HG02884 (cell line): ENCODE data around the gene APOL4.
"Not testable (repeated sequence)": the region's sequence is repeated elsewhere in the genome, so short reads cannot be mapped to it uniquely, and the experiment has no call there.

Experiments
- ATAC-seq: cut with Tn5 transposase; IDR thresholded peaks from one replicate; pipeline ENCODE4 v1.9.1; 2021; ENCODE audit warnings: mild to moderate bottlenecking, moderate library complexity; ENCODE audit not compliant: unreplicated experiment

Gene APOL4

GRCh38 chr22:36232715-36233401, 31.2 kb upstream of the APOL4 start:
- no peak for ATAC-seq

- ATAC-seq, result not testable (repeated sequence)
Measured at GRCh38 chr22:36231051-36231450, 29.4 kb upstream of the APOL4 start.

GRCh38 chr22:36229649-36230048, 28.0 kb upstream of the APOL4 start:
- not testable (repeated sequence) for ATAC-seq

DNA sequence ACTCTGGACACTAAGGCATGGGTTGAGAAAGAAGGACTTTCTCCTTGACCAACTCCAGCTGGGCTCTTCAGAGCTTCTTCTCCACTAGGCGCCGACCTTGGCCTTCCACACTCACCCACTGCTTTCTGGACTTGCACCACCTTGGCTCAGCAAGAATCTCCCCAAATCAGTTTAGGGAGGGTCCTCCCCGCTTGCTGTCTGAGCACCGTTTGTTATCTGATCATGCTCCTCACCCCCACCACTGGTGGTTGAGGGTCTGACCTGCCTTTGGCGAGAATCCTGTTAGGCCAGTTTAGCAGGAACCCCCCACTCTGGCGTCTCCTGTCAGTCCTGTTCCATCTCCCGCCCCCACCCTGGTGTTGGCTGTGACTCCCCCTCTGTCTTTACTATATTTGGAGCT, 27.3 kb upstream of the APOL4 start:
- ATAC-seq, result no peak

- not testable (repeated sequence) for ATAC-seq
Measured at GRCh38 chr22:36228369-36228768, 26.8 kb upstream of the APOL4 start.

- no peak for ATAC-seq
Measured at GRCh38 chr22:36227806-36228205, 26.2 kb upstream of the APOL4 start.

GRCh38 chr22:36227396-36227795, 25.8 kb upstream of the APOL4 start:
- no peak for ATAC-seq

GRCh38 chr22:36226189-36226588, 24.6 kb upstream of the APOL4 start:
- ATAC-seq, result no peak

DNA sequence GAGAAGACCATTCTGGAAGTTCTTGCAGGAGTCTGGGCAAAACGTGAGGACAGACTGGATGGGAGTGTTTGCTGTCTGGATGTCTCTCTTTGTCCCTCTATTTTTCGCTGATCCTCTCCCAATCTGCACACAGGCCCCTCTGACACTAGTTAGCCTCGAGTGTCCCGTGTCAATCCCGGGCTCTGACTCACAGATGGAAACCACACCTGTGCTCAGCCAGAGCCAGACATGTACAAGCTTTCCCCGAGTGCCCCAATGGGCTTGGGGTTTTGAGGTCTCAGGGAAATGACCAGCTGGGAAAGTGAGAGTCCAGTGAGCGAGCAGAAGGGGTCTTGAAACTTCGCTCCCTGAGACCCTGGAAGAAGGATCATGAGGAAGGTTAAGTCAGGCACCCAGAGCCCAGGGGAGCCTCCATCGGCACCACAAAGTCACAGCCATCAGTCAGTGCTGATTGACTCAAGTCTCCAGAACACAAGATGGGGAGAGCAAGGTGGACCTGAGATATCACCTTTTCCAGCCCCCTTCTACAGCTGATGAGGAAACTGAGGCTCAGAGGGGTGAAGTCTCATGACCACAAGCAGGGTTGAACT, 23.8 kb upstream of the APOL4 start:
- ATAC-seq, result no peak

DNA sequence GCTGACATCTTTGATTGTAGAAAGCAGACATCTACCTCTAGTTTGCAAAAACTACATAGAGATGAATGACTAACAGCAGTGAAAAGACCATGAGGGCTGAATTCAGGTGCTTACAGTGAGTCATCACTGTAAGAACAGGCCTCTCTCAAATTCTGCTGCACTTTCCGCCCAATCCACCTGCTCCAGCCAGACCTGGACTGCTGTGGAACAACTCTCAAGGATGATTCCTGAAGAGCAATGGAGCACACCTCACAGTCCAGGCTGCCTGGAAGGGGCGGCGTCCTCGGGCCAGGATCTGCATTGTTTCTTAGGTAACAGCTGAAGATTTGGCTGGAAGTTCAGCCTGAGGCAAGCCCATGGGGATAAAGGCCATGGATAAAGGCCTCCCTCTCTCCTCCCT, 22.6 kb upstream of the APOL4 start:
- no peak for ATAC-seq

GRCh38 chr22:36223504-36223903, 21.9 kb upstream of the APOL4 start:
- ATAC-seq, result no peak

GRCh38 chr22:36222887-36223450, 21.4 kb upstream of the APOL4 start:
- ATAC-seq, result no peak

DNA sequence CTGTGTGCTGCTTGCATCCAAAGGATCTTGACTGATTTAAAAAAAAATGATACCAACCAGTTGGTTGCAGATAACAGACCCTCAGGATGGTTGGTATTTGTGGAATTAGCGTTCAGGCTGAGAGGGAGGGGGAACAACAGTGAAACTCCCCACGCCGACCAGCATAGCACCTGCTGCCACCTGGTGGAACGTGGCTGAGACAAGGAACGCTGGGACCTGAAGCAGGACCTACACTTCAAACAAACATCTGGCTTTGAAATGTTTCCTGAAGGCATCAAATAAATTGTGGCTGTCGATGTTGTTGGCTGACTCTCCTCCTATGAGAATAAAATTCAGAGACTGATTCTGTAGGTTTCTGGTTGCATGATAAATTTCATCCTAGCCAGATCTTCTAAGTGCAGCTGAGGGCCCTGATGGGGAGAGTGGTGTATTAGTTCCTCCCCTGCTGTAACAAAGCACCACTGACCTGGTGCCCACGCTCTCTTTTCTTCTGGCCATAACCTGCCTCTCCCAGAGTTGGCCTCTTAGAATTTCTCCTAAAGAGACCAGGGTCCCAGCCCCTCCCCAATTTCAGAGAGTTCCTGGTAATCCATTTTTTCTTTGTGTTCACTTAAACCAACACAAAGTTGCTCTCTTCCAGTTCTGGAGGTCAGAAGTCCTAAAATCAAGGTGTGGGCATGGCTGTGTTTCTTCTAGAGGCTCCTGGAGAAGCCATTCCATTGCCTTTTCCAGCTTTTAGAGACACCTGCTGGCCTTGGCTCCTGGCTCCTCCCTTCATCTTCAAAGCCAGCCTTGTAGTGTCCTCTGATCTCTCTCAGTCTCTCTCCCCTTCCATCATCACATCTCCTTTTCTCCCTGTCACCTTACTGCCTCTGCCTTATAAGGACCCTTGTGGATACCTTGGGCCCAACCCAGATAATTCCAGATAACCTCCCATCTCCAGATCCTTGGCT, 20.5 kb upstream of the APOL4 start:
- no peak for ATAC-seq

DNA sequence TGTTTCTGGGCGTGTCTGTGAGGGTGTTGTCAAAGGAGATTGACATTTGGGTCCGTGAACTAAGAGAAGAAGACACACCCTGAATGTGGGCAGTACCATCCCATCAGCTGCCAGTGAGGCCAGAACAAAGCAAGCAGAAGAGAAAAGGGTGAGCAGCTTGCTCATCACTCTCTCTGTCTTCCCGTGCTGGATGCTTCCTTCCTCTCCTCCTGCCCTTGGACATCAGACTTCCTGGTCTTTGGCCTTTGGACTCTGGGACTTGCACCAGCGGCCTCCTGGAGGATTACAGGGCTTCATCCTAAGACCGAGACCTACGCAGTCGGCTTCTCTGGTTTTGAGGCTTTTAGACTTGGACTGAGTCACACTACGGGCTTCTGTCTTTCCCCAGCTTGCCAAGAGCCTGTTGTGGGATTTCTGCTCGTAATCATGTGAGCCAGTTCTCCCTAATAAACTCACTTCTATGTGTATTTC, 18.9 kb upstream of the APOL4 start:
- ATAC-seq, result no peak

- ATAC-seq, result no peak
Measured at GRCh38 chr22:36218648-36219193, 17.1 kb upstream of the APOL4 start.

DNA sequence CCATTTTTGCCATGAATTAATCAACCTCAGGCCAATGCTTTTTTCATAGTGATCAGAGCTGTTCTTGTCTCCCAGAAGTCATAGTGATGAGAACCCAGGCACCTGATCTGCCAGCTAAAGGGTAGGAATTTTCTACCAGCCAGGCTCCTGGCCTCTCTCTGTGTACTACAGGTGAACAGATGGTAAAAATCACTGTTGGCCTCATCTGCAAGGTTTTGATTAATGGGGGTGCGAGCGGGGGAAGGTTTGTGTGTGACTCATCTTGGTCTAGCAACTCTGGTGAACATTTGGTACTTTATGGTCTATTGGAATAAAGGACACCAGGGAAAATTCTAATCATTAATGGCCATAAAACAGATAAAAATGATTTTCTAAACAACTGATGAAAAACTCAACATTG, 14.4 kb upstream of the APOL4 start:
- no peak for ATAC-seq

DNA sequence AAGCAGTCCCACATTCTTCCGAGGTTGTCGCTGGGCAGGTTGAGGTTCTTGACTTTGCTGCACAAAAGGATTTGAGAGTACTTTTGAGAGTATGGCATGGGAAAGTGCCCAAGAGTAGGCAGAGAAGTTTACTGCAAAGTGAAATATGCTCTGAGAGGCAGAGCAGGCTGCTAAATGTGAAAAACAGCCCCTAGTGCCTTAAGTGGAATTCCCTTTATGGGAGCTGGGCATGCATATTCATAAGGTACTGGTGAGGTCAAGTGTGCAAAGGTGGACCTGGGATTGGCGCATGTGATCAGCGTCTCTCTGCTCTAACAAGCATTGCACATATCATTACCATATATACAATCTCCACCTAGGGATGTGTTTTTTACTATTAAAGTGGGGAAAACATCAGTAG, 12.0 kb upstream of the APOL4 start:
- ATAC-seq, result no peak

DNA sequence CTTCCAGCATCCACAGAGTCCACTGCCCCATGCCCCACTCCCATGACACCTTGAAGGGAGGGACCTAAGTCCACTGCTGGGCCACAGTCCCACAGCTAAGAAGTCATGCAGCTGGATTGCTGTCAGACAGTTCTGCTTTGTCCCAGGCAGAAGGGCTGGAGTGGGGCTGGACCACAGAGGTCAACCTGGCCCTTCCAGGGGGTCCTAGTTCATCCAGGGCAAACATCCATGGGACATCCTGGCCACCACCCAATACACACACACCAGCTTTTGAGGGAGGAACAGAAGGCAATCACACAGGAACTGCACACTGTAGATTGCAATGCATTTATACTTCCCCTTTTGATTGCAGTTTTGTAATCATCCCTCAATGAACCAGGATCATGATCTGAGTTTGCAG, 11.3 kb upstream of the APOL4 start:
- no peak for ATAC-seq

GRCh38 chr22:36211237-36211861, 9.7 kb upstream of the APOL4 start:
- no peak for ATAC-seq

- ATAC-seq, result no peak
Measured at GRCh38 chr22:36210224-36210623, 8.6 kb upstream of the APOL4 start.
